Measurements from ENCODE around the gene OR1F1. TPM values are rescaled to one million over a fixed set of nuclear protein-coding genes. Genes with fewer than 3 reads are reported as not detected.
A peak's percentile ranks its signal among the peaks of the same experiment; 100 is the strongest.
"Not testable (repeated sequence)": the region's sequence is repeated elsewhere in the genome, so short reads cannot be mapped to it uniquely, and the experiment has no call there.

The OR1F1 gene
- total RNA-seq, result not detected

DNA sequence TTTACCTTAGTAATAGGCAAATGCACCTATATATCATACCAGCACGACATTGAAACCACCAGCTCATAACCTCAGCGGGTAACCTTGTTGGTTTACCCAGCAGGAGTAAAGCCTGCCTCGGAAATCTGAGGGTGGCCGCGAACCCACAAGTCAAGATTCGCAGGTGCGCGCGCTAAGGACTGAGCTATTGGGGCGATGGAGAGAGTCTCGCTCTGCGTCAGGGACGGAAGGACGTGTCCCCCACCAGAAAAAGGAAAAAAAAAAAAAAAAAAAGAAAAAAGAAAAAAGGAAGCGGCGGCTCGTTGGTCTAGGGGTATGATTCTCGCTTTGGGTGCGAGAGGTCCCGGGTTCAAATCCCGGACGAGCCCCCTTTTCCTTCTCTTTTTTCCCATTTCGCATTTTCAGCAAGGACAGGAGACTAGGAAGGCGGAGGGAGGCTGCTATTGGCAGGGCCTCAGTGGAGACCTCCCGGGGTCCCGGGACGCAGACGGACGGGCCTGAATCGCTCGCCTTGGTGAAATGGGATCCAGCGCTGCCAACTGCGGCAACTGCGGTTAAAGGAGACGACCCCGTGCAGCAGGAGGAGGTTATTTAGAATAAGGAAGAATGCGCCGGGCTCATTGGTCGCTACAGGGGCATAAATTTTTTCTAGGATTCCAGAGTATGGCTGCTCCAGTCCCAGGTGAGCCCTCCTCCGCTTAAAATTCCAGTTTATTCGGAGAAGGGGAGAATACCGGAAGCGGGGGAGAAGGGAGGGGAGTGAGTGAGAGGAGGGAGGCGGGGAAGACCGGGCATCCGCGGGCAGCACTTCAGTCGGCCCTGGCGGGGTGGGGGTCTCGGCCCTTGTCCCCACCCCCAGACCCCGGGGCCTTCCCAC lies at the start of gene OR1F1:
Gene OR1F1 (plus strand): TSS at position 407 of the 877 bp plus-strand sequence.
- peaks cover 4% of the 10 kb centered on the region in 2 donors for H3K4me1 ChIP-seq
- ATAC-seq, result no peak
- H3K27me3 ChIP-seq, result peaks cover 94 to 99% (median 99%) of the 10 kb centered on the region in 3 donors
- no peak within 1 kb of the TSS for H3K27ac ChIP-seq
- no peaks in the 10 kb centered on the region for H3K36me3 ChIP-seq
- no peaks in the 10 kb centered on the region for H3K9me3 ChIP-seq
- in situ Hi-C loops (cut with MboI; ENCODE audit: low sequenced_read_pairs in 4 of 4), result no loop called here
- no peak for TF ChIP-seq POLR2A (IDR thresholded peaks at IDR 0.05)
- TF ChIP-seq, protein P1, sequence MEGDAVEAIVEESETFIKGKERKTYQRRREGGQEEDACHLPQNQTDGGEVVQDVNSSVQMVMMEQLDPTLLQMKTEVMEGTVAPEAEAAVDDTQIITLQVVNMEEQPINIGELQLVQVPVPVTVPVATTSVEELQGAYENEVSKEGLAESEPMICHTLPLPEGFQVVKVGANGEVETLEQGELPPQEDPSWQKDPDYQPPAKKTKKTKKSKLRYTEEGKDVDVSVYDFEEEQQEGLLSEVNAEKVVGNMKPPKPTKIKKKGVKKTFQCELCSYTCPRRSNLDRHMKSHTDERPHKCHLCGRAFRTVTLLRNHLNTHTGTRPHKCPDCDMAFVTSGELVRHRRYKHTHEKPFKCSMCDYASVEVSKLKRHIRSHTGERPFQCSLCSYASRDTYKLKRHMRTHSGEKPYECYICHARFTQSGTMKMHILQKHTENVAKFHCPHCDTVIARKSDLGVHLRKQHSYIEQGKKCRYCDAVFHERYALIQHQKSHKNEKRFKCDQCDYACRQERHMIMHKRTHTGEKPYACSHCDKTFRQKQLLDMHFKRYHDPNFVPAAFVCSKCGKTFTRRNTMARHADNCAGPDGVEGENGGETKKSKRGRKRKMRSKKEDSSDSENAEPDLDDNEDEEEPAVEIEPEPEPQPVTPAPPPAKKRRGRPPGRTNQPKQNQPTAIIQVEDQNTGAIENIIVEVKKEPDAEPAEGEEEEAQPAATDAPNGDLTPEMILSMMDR (IDR thresholded peaks at IDR 0.05 in 4 of 5, conservative IDR thresholded peaks at IDR 0.05 in 1 of 5), result no peak
- intact Hi-C loops (cut with DNase I; ENCODE audit: low total_unique reads), result loop anchor here (10.0 kb wide), 1 partner anchor 317 kb away; the partner anchor contains the start of gene CLUAP1
- peak within 1 kb of the TSS in 1 of 4 donors; percentile 31 for H3K4me3 ChIP-seq
- no peak for DNase-seq

DNA sequence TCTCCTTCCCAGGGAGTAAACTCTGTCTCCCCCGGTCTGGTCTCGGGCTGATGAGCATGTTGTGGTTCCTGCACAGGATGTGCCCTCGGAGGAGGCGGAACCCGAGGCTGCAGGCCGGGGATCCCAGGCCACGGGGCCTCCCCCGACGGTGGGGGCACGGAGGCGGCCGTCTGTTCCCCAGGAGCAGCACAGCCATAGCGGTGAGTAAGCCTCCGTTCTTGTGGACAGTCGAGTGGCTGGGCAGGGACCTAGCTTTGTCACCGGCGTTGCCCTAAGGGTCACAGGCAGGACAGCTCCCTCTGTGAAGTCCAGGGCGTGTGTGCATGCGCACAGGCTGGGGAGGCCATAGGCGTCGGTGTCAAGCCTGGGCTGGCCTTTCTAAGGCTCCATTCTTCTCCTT lies 49.7 kb upstream of the OR1F1 start:
- in situ Hi-C loops (cut with MboI; ENCODE audit: low sequenced_read_pairs in 4 of 4), result no loop called here
- H3K27me3 ChIP-seq, result no peaks in the 10 kb centered on the region
- peaks cover 0 to 23% of the 10 kb centered on the region in 2 donors for H3K36me3 ChIP-seq
- H3K4me3 ChIP-seq, result no peak overlapping the region
- no peaks in the 10 kb centered on the region for H3K9me3 ChIP-seq
- peak overlapping the region; percentile 47 to 98 (median 67) for H3K27ac ChIP-seq
- peaks cover 33 to 68% of the 10 kb centered on the region in 2 donors for H3K4me1 ChIP-seq
- DNase-seq, result no peak
- TF ChIP-seq POLR2A (IDR thresholded peaks at IDR 0.05), result no peak
- TF ChIP-seq, protein P1 (IDR thresholded peaks at IDR 0.05 in 4 of 5, conservative IDR thresholded peaks at IDR 0.05 in 1 of 5), result no peak
- ATAC-seq, result no peak
- intact Hi-C loops (cut with DNase I; ENCODE audit: low total_unique reads), result no loop called here

DNA sequence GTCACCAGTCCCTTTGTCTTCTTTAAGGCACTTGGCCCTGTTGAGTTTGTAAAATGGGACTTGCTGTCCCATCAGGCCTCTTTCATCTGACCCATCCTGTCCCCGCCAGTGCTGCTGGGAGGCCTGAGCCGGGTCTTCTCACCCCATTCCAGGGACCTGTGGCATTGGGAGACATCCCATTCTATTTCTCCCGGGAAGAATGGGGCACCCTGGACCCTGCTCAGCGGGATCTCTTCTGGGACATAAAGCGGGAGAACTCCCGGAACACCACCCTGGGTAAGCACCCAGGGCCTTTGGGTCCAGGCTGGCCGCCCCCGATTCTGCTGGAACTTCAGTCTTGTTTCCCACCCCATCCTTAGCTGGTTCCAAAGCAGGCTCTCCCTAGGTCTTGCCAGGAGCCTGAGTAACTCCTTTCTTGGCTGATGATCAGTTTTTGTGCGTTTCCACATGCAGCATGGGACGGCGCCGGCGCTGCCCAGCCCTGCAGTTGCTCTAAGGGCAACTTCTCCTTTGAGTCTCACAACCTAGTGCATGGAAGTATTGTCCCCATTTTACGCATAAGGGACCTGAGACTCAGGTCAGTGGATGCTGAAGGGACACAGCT lies 49.1 kb upstream of the OR1F1 start:
- intact Hi-C loops (cut with DNase I; ENCODE audit: low total_unique reads) (no loop called here), in situ Hi-C loops (cut with MboI; ENCODE audit: low sequenced_read_pairs in 4 of 4) (no loop called here)
- Histone ChIP-seq H3K4me1 (peaks cover 33 to 65% of the 10 kb centered on the region in 2 donors), H3K27ac (peak overlapping the region; percentile 47 to 98 (median 67)), H3K9me3 (no peaks in the 10 kb centered on the region), H3K36me3 (peaks cover 0 to 23% of the 10 kb centered on the region in 2 donors), H3K4me3 (no peak overlapping the region), H3K27me3 (no peaks in the 10 kb centered on the region)
- no peak for ATAC-seq
- DNase-seq, result peak in 1 of 2 donors; percentile 56
- TF ChIP-seq, protein P1 (IDR thresholded peaks at IDR 0.05 in 4 of 5, conservative IDR thresholded peaks at IDR 0.05 in 1 of 5), result no peak
- TF ChIP-seq POLR2A (IDR thresholded peaks at IDR 0.05), result no peak

DNA sequence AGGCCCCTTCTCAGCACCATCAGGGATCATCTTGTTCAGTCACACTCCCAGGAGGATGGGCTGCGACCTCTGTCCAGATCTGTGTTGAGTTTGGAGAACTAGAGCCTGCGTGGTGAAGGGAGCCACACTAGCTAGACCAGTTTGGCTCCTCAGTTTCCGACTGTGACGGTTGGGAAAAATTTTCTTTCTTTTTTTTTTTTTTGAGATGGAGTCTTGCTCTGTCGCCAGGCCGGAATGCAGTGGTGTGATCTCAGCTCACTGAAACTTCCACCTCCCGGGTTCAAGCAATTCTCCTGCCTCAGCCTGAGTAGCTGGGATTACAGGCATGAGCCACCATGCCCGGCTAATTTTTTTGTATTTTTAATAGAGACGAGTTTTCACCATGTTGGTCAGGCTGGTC lies 48.4 kb upstream of the OR1F1 start:
- H3K4me3 ChIP-seq; intact Hi-C loops (cut with DNase I; ENCODE audit: low total_unique reads); in situ Hi-C loops (cut with MboI; ENCODE audit: low sequenced_read_pairs in 4 of 4); H3K9me3 ChIP-seq; H3K27me3 ChIP-seq; ATAC-seq; DNase-seq: not testable (repeated sequence)
- H3K36me3 ChIP-seq, result peaks cover 0 to 23% of the 10 kb centered on the region in 2 donors
- peaks cover 37 to 69% of the 10 kb centered on the region in 2 donors for H3K4me1 ChIP-seq
- peak overlapping the region; percentile 47 to 98 (median 67) for H3K27ac ChIP-seq
